Measurements from ENCODE around the gene CDHR4.
"Not testable (repeated sequence)": the region's sequence is repeated elsewhere in the genome, so short reads cannot be mapped to it uniquely, and the experiment has no call there.

Gene CDHR4, protein sequence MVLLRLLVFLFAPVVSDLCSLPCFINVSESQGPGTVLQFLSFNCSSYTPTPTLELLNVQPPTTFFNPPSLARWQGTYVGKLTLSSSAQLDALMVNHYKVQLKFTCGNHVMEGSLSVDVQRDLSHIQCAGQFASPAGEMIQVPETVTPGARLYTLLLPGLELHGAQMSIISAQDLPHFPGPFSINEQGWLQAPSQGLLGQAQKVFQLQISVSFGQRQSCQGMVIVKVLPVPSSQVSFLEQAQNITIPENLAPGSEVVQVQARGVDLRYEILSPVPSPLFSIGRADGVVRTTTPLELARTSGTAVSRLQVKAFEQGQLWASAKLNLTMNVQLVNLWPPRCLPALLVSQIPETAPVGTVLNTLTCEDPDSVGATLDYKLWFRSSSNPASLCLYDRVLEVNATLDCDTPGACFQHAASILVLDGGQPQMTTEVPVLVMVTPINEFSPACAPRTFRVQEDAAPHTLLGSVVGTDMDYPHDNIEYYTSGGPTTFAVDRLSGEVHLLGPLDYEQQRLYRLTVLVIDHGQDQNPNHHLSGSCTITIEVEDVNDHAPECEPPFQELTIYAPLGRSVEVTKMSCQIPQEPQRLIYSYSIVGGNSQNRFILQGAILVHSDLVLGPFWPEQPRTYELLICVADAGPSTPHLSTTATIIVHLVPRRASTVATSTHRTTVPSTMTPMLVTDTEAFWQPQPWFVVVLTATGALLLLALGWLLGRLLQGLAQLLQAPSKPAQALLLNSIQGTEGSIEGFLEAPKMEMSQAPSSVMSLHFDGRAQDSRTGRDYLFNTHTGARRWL

GRCh38 chr3:49799761-49800160 lies at the start of gene CDHR4:
Gene CDHR4, minus strand, starts transcription at chr3:49799873. Its CDS starts 61 bp downstream, at chr3:49799812.
- DNase-seq (ENCODE audit: low read depth, low spot score), result no peak

DNA sequence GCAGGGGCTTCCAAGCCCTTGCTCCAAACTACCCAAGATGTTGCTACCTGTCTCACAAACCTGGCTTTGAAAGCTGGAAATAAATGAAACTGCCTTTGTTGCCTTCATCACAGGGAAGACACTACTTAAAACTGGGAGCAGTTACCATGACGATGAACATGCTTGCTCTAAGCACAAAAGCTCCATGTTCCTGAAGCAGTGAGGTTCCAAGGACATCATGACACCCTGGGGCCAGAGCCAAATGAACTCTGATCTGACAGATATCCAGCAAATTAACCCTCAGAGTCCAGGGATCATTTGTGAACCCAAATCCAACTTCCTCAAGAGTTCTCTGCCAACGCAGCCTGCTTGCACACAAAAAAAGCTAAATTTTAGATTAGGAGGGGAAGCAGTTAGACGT lies 46.0 kb upstream of the CDHR4 start:
- DNase-seq (ENCODE audit: low read depth, low spot score), result no peak

- DNase-seq (ENCODE audit: low read depth, low spot score), result no peak
These were observed 45.0 kb upstream of the CDHR4 start for GRCh38 chr3:49844464-49845183.

GRCh38 chr3:49842843-49843517 lies 43.3 kb upstream of the CDHR4 start:
- DNase-seq (ENCODE audit: low read depth, low spot score), result no peak

GRCh38 chr3:49841806-49842205 lies 42.1 kb upstream of the CDHR4 start:
- no peak for DNase-seq (ENCODE audit: low read depth, low spot score)

DNA sequence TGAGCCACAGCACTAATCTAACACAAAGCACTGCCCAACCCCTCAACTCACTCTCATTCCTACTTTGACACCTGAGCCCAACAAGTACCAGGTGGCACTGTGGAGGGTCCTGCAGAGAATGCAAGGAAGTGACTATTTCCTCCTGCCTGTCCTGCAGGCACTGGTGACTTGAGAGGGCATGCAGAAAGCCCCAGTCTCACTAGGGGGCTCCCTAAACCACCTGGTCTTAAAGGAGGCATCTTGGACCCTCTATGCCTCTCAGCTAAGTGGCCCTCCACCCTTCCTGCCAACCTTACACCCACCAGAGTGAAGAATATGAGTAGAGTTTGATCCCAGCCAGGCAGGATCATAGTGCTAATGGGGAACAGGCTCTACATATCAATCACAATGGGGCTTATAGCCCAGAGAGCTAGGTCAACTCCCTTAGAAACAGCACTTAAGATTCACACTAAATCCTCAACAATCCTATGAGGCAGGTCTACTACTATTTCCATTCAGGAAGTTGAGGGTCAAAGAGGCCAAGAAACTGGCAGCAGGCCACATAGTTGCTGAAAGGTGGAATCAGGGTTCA lies 41.5 kb upstream of the CDHR4 start:
- no peak for DNase-seq (ENCODE audit: low read depth, low spot score)

- DNase-seq (ENCODE audit: low read depth, low spot score), result no peak
These were observed 40.7 kb upstream of the CDHR4 start for GRCh38 chr3:49840388-49840787.

DNA sequence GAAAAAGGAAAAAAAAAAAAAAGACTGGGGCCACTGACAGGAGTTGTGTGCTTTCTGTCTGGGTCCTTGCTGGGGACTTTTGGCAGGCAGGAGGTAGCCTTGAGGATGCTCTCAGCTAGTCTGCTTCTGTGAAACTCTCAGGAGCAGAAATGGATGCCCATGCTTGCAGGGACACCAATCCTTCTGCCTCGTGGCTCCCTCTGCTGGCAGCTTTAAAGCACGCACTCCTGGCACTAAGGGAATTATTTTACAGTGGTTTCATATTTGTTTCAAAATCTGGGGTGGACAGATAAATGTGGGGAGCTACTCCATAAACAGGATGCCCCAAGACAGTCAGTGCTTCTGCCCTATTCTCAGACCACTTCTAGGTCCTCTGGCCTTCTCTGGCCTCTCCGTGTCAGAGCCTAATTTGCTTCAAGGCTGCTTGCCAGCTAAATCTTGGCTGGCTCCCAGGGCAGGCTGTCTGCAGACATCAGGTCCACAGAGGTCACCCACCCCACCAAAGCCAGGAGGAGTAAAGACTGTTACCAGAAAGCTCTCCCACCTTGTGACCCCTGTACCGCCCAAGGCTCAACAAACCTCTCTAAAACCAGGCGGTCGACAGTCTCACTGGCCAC lies 39.6 kb upstream of the CDHR4 start:
- DNase-seq (ENCODE audit: low read depth, low spot score), result peak; percentile 72

DNA sequence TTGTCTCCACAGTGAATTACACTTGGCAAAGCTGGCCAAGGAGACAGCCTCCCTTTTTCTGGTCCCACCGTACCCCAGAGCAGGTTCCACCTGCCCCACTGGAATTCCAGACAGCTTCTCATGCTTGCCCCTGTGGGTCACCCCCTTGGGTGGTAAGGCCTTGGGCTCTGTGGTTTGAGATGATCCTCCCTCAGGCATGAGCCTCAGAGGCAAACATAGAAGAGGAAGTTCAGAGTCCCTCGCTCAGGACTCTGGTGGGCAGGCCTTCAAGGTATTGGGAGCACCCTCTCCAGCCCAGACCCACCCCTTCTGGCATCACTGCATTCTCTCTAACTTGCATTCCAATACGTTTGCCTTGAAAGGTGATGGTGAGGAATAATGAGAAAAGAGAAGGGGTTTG lies 31.7 kb upstream of the CDHR4 start:
- DNase-seq (ENCODE audit: low read depth, low spot score), result no peak

DNA sequence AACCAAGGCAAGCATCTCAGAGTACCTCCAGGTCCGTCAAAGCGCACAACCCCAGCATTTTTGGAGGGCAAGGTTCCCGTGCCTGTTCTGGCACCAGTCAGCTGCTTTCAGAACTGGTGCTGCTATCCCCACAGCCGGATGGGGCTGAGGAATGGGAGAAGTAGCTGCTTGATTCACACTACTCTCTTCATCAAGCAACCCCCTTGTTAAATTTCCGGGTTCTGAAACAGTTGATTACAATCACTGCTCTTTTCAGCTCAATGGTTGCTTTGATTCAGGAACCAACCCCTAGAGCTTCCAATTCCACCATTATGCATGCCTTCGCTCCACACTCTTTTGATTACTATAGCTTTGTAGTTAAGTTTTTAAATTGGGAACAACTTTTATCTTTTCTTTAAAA lies 26.3 kb upstream of the CDHR4 start:
- no peak for DNase-seq (ENCODE audit: low read depth, low spot score)

DNA sequence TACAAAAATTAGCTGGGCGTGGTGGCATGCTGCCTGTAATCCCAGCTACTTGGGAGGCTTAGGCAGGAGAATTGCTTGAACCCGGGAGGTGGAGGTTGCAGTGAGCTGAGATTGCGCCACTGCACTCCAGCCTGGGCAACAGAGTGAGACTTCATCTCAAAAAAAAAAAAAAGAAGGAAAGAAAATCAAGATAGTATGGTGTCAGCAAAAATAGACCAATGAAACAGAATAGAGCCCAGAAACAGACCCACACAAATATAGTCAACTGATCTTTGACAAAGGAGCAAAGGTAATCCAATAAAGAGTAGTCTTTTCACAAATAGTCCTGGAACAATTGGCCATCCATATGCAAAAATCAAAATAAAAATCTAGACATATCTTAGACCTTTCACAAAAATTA lies 23.5 kb upstream of the CDHR4 start:
- DNase-seq (ENCODE audit: low read depth, low spot score), result not testable (repeated sequence)

DNA sequence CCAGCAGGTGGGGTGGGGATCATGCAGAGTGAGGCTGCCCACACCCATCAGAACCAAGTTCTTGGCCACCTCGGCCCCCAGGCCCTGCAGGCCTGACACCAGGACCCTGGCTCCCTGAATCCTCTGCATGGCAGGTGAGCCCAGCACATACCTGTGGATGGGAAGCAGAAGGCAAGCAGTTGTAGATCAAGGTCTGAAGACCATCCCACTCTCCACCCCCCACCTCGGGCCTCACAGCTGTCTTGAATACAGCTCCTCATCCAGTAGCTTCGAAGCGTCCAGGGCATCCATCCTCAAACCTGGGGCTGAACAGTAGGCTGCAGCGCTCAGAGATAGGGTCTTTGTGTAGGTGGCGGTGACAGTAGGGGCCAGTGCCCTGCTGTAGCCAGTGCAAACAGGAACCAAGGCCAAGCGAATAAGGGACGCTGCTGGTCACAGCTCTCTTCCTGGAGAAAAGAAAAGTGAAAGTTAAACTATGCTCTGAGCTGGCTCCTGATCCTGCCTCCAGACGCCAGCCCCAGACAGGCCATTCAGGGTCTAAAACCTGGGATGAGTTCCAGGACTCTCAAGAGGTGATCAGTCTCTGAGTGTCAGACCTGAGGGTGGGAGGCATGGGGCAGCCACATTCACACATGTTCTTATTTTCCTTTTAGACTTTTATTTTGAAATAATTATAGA lies 14.0 kb upstream of the CDHR4 start, which contains the start of gene UBA7:
Gene UBA7, minus strand, starts transcription at position 457 of the 678 bp plus-strand sequence. Its CDS starts 166 bp downstream, at position 291.
- no peak for DNase-seq (ENCODE audit: low read depth, low spot score)

DNA sequence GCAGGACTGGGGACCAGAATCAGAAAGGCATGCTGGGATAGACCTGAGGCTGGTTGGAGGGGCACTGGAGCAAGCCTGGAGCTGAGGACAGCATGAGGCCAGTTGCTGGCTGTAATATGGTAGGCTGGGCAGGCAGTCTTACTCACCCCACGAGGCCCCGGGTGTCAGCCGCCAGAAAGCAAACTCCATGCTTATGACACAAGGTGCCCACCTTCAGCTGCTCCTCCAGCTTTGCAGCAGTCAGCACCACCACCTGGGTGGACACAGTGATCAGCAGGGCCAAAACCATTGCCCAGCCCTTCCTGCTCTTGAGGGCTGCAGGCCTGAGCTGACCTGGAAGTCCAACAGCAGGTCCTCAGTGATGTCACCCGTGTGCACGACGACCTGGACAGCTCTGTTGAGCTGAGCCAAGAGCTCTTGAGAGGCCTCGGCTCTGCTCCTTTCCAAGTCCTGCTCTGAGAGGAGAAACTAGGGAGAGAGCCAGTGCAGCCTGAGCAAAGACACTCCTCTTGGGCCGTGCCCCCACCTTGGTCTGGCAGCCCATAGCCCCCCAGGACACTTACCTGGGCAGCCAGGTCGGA lies 13.3 kb upstream of the CDHR4 start:
- DNase-seq (ENCODE audit: low read depth, low spot score), result no peak

DNA sequence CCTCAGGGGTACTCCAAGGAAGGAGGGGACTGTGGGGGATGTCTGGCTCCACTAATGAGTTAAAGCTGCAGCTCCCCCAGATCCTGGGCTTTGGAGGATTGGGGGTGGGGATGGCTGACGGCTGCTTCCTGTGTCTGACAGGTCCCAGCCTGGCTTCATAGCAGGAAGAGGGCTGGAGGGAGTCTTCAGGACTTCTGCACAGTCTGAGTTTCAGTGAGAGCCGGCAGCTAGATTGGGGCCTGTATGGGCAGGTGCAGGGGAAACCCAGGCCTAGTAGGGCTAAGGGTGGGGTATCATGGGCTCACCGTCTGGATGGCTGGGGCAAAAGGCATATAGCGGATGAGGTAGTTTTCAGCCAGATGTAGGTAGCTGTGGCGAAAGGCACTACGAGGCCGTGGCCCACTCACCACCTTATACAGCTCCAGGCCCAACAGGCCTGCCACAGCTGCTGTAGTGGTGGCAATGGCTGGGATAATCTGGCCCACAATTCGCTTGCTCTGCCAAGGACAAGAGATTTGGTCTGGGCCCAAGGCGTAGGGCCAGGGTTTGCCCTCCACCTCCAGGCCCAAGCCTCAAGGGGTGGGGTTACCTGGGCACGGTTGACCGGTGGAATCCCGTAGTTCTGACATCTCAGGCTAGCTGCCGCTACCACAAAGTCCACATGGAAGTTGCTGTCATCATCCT lies 7.9 kb upstream of the CDHR4 start:
- DNase-seq (ENCODE audit: low read depth, low spot score), result no peak

- DNase-seq (ENCODE audit: low read depth, low spot score), result no peak
These were observed 7.2 kb upstream of the CDHR4 start for GRCh38 chr3:49806850-49807249.

GRCh38 chr3:49805897-49806701 lies 6.4 kb upstream of the CDHR4 start:
- DNase-seq (ENCODE audit: low read depth, low spot score), result no peak

DNA sequence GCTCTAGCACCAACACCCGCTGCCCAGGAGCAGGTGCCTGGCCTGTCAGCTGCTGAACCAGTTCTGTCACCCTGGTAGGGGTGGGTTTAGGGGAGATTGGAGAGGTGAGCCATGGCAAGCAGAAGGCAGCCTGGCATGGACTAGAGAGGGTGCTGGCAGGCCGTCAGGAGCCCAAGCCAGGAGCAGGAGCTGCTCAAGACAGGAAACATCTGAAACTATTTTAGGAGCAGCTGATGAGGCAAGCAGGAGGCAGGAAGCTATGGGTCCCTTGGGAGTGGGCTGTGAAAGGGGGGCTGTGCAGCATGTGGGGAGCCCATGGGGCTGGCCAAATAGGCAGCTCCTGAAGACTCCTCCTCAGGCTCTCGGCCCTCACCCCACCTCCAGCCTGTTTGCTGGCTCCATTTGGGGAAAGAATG lies 5.7 kb upstream of the CDHR4 start:
- DNase-seq (ENCODE audit: low read depth, low spot score), result peak; percentile 37
